Stimulated activated CD4-positive, alpha-beta T cell treated with anti-CD3 and anti-CD28 coated beads, Interleukin-2, amount 100 ng/mL, for 24 hours (primary cell): ENCODE data around the gene DNAJB4.
"Not testable (repeated sequence)": the region's sequence is repeated elsewhere in the genome, so short reads cannot be mapped to it uniquely, and the experiment has no call there.

Experiments used
- DNase-seq, 2 donors: peaks; one replicate each; pipeline ENCODE4 v3.0.0-alpha.2; 2020

DNAJB4 gene

DNA sequence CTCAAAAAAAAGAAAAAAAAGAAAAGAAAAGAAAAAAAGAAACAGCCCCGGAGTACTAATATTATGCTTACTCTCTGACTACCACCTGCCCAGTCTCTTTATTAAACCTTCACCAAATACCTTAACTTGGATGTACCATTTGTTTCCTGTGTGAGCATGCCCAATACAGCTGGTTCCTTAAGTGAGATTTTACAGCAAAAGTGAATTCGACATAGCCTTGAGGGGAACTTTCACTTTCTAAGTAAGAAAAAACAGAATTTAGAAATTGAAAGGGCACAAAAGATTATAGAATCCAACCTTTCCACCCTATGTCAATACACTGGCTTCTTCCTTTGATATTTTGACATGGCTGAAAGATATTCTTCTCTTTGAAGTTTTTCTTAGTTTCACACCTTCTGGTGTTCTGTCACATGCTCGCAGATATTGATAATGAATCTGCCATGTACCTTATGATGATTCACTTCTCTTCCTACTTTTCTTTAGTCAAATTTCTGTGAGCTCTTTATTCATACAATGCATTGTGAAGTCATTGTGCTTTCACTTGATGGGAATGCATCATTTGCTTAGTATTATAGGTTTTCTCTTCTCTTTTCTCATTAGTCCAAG, 35.8 kb downstream of the DNAJB4 start:
- DNase-seq = no peak

DNA sequence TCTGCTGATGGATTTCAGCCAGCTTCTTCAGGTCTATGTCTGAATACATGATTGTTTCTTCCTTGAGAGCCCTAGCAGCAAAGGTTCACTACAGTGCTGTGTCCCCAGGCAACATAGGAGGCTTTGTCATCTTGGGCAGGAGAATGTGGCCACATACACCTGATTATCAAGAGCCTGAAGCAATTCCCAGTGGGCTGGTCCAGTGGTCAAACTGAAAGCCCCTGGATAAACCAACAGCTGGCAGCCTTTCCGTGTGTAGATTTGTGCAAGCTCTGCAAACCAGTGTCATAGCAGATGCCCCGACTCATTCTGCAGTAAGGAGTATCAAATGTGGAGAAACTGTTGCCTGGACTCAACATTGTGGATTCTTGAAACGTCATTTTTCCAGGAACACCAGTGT, 38.7 kb downstream of the DNAJB4 start:
- no peak for DNase-seq

DNA sequence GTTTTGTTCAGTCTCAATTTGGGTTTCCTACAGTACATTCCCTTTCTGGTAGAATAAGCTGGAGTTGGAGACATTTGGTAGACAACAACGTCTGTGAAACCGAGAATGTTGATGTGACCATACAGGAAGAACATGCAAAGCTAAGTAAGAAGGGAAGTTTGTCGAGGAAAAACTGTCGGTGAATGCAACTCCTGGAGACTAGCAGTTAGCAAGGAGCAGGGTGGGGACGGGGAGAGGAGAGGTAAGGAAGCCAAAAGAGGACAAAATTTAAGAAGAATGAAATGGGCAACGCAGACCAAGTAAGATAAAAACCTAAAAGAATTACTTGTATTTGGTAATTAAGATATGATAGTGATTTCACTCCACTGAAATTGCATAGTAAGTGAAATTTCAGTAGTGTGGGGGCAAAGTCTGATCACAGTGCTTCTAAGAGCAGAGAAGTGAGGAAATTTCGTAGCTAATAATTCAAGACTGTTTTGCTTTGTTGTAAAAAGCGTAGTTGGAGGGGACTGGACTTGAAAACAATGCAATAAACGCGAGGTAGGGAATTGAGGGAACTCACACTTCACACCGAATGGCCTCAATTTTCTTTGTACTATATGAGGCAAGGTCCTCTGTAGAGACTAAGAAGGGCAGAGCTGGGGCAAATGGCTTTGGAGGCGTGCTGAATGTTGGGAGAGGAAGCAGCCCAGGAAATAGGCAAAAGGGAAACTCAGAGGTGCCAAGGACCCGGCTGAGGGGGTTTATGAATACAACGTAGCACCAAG, 40.2 kb downstream of the DNAJB4 start:
- DNase-seq = no peak

DNA sequence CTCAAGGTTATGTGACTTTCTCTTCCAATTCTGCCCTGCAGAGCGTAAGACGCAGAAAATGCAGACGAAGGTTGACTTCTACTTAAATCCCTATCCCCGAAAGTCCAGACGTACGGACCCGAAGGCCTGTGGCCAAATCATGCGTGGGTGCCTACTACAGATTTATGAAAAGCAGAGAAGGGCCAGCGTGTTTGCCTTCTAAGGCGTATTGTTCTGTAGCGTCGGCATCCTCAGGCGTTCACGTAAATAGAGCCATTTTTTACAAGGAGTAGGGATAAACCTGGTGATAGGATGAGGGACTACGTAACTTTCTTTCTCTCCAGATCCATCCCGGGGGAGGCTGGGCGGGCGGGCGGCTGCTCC, 40.8 kb downstream of the DNAJB4 start:
- DNase-seq = no peak

DNA sequence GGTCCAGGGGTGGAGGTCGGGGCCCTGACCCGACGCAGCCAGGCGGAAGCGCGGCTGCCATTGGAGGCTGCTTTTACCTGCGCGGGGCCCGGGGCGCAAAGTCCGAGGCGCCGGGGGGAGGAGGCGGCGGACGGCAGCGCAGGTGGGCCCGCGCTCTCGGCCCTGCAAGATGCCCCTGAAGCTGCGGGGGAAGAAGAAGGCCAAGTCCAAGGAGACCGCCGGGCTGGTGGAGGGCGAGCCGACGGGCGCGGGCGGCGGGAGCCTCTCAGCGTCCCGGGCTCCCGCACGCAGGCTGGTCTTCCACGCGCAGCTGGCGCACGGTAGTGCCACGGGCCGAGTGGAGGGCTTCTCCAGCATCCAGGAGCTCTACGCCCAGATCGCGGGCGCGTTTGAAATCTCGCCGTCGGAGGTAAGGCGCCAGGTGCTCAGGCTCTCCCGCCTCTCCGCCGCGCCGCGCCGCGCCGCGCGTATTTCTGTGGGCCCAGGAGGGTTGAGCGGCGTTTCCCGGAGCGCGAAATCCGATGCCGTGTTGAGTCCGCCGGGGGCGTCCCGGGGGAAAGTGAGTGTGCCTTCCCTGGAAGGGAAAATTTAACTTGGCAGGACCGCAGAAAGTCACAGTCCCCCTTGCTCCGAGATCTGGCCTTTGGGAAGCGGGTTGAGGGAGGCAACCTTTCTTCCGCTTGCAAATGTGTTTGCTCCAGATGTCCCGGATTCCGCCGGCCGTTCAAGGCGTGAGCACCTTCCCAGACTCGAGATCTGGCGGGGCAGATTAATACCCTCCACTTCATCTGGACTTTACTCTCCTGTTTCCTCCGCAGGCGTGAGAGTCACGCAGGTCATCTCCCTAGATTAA, 41.4 kb downstream of the DNAJB4 start, which contains the start of gene GIPC2:
TSS of gene GIPC2 (plus strand) at position 41 of the 853 bp plus-strand sequence. CDS start at position 170, 129 bp downstream.
- peak; percentile 37 to 61 for DNase-seq

DNA sequence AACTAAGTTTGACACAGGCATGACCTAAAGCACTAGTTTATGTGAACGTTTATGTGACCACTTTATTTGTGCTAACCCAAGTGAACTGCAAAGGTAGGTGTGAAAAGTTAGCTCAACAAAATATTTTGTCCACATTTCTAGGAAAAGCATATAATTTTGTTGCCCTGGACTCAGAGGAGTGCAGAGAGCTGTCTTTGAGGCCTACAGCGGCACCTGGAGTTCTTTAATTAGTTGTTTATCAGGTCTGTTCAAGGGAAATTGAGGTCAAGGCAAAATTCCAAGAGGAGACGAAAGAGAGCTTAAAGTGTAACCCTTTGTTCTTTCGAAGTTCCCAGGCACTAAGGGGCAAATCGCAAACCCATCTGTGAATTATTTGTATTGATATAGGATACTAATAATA, 42.4 kb downstream of the DNAJB4 start:
- no peak for DNase-seq

DNA sequence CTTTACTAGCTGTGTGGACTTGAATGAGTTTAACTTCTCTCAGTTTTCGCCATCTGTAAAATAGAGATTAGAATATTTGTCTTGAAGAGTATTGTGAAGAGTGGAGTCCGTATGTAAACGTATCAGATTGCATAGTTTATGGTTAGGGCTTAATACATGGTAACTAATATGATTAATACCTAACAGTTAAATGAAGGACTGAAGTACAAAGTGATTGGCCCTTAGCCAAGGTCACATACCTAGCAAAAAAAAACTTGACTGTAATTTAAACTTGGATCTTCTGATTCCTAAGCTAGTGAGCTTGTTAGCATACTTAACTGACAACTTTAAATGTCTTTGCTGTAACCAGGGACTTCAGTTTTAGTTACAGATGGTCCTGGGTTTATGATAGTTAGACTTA, 42.9 kb downstream of the DNAJB4 start:
- no peak for DNase-seq

DNA sequence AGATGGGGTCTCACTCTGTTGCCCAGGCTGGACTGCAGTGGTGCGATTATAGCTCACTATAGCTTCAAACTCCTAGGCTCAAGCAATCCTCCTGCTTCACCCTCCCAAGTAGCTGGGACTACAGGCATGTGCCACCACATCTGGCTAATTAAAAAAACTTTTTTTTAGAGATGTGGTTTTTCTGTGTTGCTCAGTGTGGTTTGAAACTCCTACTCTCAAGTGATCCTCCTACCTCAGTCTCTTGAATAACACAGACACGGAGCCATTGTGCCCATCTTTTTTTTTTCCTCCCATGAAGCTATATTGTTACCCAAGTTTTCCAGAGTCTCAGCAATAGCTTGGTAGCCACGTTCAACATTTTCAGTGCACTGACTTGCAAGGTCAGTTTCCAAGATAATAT, 43.7 kb downstream of the DNAJB4 start:
- DNase-seq = no peak

DNA sequence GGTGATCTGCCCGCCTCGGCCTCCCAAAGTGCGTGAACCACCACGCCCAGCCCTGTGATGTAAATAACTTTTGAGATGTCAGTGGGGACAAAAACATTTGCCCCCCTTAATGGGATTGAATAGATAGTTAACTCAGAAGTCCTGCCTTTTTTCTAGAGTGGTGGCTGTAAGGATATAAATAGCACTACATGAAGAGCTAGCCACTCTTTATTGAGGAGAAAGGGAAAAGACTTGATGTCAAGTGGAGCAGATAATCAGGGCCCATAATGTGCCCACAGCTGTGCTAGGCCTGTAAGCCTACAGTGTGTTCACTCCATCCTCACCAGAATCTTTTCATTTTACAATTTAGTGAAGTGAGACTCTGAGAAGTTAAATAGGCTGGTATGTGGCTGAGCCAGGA, 44.7 kb downstream of the DNAJB4 start:
- no peak for DNase-seq

DNA sequence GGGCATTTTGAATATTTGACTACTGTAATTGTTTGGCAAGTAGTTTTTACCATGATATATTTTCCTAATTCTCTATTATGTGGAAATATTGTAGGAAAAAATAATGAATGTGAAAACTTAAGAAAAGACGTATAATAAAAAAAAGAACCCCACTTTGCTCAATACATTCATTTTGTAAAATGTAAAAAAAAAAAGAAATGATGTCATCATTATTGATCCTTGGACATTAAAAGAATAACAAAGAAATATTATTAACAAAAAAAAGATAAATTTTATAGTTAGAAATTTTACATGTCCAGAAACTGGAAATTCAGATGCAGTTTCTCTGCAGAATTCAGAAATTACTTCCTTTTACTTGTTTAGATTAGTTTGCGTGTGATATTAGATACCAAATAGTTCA, 46.3 kb downstream of the DNAJB4 start:
- no peak for DNase-seq

DNA sequence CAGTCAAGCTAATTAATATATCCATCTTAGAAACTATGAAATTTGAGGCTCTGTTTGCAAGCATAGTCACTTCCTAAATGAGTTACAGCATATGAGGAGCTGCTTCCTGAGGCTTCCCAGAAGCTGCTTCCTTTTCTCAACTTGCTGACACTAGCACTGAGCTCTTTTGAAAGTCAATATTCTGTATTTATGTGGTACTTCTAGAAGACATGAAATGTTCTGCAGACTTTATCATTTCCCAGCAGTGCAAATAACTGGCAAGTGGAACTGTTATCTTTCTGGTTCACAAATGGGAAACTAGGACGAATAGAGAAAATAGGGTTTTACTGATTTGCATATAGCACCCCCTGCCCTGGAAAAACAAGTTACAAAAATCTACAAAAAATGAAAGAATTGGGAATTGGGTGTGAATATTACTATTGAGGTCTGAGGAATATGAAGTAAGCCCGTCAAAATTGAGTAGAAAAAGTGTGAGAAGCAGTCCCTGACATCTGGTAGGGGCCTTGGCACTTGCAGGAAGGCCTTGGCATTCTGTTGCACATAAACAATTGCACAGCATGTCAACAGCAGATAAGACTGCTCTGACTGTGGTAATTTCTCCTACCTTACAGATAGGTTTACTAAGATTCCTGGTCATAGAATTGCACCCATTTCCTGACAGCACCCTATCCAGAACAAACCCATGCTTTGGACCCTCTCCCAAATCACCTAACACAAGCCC, 48.1 kb downstream of the DNAJB4 start:
- DNase-seq = no peak

DNA sequence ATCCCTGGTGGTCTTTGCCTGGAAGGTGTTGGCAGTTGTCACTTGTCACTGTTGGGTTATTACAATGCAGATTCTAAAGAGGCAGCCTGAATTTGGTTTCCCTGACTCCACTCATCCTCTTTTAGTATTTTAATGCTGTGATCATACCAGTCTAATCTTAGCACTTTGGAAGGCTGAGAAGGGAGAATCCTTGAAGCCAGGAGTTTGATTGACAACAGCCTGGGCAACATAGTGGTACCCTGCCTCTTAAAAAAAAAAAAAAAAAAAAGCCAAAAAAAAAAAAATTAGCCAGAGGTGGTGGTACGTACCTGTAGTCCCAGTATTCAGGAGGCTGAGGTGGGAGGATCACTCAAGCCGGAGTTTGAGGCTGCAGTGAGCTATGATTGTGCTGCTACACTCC, 48.8 kb downstream of the DNAJB4 start:
- no peak for DNase-seq

DNA sequence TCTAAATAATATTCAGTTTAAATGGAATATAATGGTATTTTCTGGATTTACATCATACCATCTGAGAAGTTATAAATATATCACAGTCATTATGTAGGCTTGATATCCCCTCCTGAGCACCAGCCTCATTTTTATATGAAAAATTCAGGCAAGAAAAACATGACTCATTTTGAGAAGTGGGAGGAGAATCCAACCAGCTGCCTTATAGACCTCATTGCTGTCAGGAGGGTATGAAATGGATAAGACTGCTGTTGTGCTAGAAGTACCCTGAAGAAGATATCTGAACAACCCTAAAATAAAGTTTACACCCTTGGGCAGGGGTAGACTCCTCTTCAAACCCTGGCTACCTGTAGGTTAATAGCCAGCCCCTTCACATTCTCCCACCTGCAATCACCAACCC, 49.8 kb downstream of the DNAJB4 start:
- DNase-seq = no peak

DNA sequence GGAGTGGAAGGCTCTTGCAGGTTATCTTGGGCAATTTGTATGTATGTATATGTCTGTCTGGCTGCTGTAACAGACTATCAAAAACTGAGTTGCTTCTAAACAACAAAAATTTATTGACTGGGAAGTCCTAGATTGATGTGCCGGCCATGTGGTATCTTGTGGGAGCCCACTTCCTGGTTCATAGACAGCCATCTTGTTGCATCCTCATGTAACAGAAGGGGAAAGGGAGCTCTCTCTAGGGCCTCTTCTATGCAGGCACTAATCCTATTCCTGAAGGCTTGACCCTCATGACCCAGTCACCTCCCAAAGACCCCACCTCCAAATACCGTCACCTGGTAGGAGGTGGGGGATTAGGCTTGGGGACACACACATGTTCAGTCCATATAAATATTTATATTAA, 50.2 kb downstream of the DNAJB4 start:
- DNase-seq = no peak

DNA sequence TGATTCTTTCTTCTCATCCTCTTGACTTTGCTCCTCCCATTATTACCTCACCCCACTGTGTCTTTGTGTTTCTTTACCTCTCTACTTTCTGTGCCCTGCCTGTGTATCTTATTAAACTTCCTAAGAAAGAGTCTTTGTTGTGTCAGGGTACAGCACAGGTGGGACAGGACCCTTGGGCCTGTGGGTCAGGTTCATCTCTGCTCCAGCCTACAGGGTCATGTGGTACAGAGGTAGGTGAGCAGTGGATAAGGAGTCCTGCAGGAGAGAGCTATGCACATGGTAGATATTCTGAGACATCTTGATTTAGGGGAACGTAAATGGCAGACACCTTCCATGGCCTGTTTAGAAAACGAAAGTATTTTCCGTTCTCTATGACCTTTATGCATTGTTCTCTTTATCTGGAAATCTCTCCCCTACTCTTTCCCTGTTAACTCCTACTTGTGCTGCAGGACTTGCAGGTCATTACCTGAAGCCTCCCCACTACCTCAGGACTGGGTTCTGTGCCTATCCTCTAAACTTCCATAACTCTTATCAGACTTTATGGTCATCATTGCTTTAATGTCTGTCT, 50.9 kb downstream of the DNAJB4 start:
- no peak for DNase-seq

DNA sequence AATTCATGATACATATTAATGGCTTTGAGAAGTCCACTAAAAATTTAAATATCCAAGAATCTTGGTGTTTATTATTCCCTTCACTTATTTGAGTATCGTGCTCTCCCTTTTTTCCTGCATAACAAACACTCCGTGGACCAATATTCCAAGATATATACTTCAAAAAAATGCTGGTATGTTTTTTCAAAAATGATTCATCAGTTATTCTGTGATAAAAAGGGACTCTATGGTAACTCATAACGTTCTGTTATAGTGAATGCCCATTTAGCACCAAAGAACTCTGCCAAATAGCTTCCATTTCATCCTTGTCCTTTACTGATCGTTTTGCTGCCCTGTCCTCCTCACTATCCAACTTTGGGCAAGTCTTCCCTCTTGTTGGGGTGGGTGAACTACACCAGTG, 53.9 kb downstream of the DNAJB4 start:
- no peak for DNase-seq

DNA sequence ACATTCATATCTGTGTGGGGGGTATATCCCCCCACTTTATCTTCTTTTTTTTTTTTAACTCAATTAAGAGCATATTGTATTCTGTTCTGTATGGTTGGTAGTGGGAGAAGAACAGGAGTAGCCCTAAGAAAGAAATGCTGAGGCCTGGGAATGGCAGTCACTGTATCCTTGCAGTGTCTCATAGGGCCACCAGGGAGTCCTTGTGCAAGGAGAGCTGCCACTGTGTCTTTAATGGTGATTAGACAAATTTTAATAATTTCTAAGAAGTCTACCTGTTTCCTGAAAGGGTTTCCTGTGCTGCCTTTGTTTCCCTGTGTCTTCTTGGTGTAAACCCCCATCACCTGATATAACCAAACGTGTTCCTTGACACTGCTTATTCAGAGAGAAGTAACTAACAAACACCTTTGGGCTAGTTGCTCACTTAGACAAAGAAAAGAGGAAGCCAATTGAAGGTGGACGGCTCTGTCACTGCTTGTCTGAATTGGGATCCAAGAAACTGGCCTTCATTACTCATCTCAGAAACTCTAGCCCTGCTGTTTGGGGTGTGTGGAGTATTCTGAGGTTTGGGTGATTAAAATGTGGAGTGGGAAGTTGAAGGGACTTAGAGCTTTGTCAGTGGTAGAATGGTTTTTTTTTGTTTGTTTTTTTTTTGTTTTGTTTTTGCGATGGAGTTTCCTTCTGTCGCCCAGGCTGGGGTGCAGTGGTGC, 56.3 kb downstream of the DNAJB4 start:
- DNase-seq = no peak

DNA sequence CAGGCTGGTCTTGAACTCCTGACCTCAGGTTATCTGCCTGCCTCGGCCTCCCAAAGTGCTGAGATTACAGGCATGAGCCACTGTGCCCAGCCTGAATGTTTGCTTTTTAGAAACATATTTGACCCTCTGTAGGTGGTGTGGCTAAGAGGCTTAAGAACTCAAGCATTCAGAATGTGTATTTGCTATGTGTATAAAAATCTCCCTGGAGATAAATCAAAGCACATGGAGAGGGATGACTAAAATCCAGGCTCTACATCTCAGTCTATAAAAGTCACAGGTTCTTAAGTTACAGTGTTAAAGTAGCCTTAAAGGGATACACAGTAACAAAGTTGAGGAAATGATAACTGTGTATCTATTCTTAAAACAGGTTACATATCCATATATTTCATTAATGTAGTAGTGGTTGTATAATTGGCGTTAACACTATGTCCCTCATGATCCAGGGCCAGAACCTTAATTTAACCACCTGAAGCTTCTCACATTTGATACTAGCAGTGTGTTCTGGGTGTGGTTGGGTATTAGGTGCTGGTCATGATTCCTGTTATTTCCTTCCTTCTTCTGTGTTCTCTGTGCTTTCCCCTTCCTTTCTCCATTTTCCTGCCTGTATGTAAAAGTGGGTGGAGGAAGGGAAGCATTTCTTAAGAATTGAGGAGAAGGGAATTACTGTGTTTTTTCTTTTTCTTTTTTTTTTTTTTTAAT, 57.2 kb downstream of the DNAJB4 start:
- no peak for DNase-seq

DNA sequence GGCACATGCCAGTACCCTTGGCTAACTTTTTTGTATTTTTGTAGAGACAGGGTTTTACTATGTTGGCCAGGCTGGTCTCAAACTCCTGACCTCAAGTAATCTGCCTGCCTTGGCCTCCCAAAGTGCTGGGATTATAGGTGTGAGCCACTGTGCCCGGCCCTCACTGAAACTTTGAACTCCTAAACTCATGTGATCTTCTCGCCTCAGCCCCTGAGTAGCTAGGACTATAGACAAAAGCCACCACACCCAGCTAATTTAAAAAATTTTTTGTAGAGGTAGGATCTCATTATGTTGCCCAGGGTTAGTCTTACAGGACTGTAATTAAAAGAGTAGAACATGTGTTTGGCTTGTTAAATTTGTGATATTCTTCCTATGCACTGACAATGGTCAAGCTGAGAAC, 60.1 kb downstream of the DNAJB4 start:
- not testable (repeated sequence) for DNase-seq
